ENCODE measurements around the gene DNAJC5. TPM values are rescaled to one million over a fixed set of nuclear protein-coding genes. Genes with fewer than 3 reads are reported as not detected.

The DNAJC5 gene
- total RNA-seq (2022), result 38.1 and 45.0 TPM in 2 replicates
- percentile 70 among the genes with signal in this experiment for Bru-seq, nascent RNA
- BruChase-seq, experiment 1, labeled RNA remaining after a 6-hour chase, result percentile 90 among the genes with signal in this experiment
- BruChase-seq, experiment 2, labeled RNA remaining after a 2-hour chase, result percentile 81 among the genes with signal in this experiment
- long read RNA-seq, full-length matches to known transcripts, result 4 of 31 reads
- long read RNA-seq, partial matches to known transcripts, result 27 of 31 reads
- long read RNA-seq, other reads (novel, unspliced or antisense), result 0 of 31 reads

DNA sequence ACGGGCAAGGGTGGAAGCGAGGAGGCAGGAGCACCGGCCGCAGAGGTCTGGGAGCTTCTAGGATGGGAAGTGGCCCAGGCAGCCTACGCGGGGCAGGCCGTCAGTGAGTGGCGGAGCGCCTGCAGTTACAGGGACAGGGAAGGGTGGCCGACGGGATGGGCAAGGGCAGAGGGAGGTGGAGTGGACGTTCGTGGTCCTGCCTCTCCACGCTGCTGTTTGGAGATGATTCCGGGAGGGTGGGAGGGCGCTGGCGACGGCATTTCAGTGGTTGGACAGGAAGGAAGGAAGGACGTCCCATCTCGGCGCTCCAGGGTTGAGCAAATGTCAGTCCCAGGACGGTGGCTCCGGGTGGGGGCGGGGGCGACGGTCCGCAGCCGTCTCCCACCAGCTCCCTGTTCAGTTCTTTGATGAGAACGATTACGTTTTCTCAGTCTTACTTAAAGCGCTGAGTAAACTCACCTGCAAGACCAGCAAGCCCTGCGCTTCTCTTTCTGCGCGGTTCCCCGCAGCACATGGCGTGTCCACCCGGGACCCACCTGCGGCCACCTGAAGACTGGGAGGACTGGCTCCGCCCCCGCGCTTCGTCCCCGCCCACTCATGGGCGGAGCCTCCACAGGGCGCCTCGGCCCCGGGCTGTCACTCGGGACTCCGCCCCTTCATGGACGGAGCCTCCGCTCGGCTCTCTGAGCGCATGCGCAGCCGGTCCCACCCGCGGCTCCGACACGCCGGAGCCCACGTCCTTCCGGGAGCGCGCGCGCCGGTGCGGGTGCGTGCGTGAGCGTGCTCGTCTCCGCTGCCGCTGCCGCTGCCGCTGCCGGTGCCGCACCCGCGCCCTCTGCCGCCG lies at the start of gene DNAJC5:
Gene DNAJC5 (plus strand): TSS at position 769 of the 844 bp plus-strand sequence. CDS start 33,220 bp downstream, outside the sequence.
- ChIA-PET CTCF (interaction anchor here (0.6 to 1.2 kb wide), 3 partner anchors 15 to 108 kb away, joined by 3 to 5 read pairs (median 3); no protein-coding TSS in a partner anchor), POLR2A (interaction anchor here (0.6 to 6.8 kb wide), 20 partner anchors 8 to 655 kb away, joined by 3 to 142 read pairs (median 4); partner anchors contain the start of genes PRPF6, SAMD10, TPD52L2 and UCKL1)
- peak; percentile 93 for DNase-seq (ENCODE audit: unreplicated experiment)
- H3K4me1 Mint-ChIP-seq (ENCODE audit: insufficient read depth, unreplicated experiment), result peaks cover 29% of the 10 kb centered on the region
- H3K4me3 Mint-ChIP-seq (ENCODE audit: unreplicated experiment), result peak within 1 kb of the TSS; percentile 66
- H3K27ac Mint-ChIP-seq (ENCODE audit: low read depth, unreplicated experiment), result peak within 1 kb of the TSS; percentile 88
- TF ChIP-seq CTCF (IDR thresholded peaks at IDR 0.05; ENCODE audit: unreplicated experiment), result no peak
- no peaks in the 10 kb centered on the region for H3K27me3 Mint-ChIP-seq (ENCODE audit: insufficient read depth, unreplicated experiment)
- no TSS peak for BruUV-seq (replicated peaks)
- intact Hi-C loops (cut with micrococcal nuclease), result loop anchor here (2.0 kb wide), 1 partner anchor 22 kb away; no protein-coding TSS in a partner anchor
- H3K36me3 Mint-ChIP-seq (ENCODE audit: insufficient read depth, unreplicated experiment), result peaks cover 41% of the 10 kb centered on the region
- H3K9me3 Mint-ChIP-seq (ENCODE audit: unreplicated experiment), result no peaks in the 10 kb centered on the region

DNA sequence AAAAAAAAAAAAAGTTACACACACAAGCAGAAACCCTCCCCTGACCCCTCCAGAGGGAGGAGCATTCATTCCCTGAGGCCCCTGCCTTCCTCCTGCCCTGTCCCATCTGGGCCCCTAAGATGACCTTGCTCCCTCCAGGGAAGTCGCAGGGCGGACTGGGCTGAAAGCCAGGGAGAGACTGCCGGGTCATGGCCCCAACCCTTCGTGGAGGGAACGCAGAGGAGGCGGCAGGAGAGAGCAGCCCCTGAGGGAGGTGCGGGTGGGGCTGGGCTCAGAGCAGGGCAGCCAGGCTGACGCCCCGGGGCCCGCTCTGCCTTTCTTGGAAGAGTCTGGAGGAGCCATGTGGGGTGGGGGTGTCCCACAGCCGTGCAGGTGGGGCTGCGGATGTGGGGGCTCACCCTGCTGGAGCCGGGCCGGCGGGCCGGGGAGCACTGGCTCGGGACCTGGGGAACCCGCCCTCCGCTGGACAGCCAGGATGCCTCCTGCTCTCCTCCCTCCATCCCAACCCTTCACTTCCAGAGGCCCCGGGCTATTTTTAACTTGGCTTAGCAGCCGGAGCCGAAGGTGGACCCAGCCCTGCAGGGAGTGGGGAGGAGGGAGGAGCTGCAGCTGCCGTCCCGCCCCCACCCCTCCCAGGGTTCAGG lies 48.7 kb upstream of the DNAJC5 start:
- CTCF ChIA-PET, result no interaction called here
- no peak for TF ChIP-seq CTCF (IDR thresholded peaks at IDR 0.05; ENCODE audit: unreplicated experiment)
- peak; percentile 52 for DNase-seq (ENCODE audit: unreplicated experiment)
- BruUV-seq (replicated peaks), result no TSS peak
- intact Hi-C loops (cut with micrococcal nuclease), result no loop called here
- no peak overlapping the region for H3K27ac Mint-ChIP-seq (ENCODE audit: low read depth, unreplicated experiment)
- peaks cover 6% of the 10 kb centered on the region for H3K36me3 Mint-ChIP-seq (ENCODE audit: insufficient read depth, unreplicated experiment)
- H3K4me1 Mint-ChIP-seq (ENCODE audit: insufficient read depth, unreplicated experiment), result no peaks in the 10 kb centered on the region
- peaks cover 20% of the 10 kb centered on the region for H3K27me3 Mint-ChIP-seq (ENCODE audit: insufficient read depth, unreplicated experiment)
- no peak overlapping the region for H3K4me3 Mint-ChIP-seq (ENCODE audit: unreplicated experiment)
- no peaks in the 10 kb centered on the region for H3K9me3 Mint-ChIP-seq (ENCODE audit: unreplicated experiment)
- POLR2A ChIA-PET, result interaction anchor here (0.7 to 1.0 kb wide), 2 partner anchors 19 to 68 kb away, joined by 3 read pairs; partner anchors contain the start of gene TPD52L2

DNA sequence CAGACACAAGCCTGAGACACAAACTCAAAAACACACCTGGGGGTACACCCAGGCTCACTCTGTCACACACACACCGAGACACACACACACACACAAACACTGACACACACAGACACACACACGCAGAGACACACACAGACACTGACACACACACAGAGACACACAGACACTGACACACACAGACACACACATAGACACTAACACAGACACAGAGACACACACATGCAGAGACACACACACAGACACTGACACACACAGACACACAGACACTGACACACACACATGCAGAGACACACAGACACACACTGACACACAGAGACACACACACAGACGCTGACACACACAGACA lies 48.1 kb upstream of the DNAJC5 start:
- Mint-ChIP-seq H3K4me1 (ENCODE audit: insufficient read depth, unreplicated experiment) (no peaks in the 10 kb centered on the region), H3K36me3 (ENCODE audit: insufficient read depth, unreplicated experiment) (peaks cover 6% of the 10 kb centered on the region), H3K9me3 (ENCODE audit: unreplicated experiment) (no peaks in the 10 kb centered on the region), H3K27me3 (ENCODE audit: insufficient read depth, unreplicated experiment) (peaks cover 24% of the 10 kb centered on the region), H3K27ac (ENCODE audit: low read depth, unreplicated experiment) (no peak overlapping the region), H3K4me3 (ENCODE audit: unreplicated experiment) (no peak overlapping the region)
- intact Hi-C loops (cut with micrococcal nuclease), result no loop called here
- no TSS peak for BruUV-seq (replicated peaks)
- DNase-seq (ENCODE audit: unreplicated experiment), result no peak
- CTCF ChIA-PET, result no interaction called here
- POLR2A ChIA-PET, result interaction anchor here (0.7 to 1.0 kb wide), 2 partner anchors 18 to 69 kb away, joined by 3 read pairs; partner anchors contain the start of gene TPD52L2
- TF ChIP-seq CTCF (IDR thresholded peaks at IDR 0.05; ENCODE audit: unreplicated experiment), result no peak

Data from MCF 10A (cell line).